ENCODE data around the gene DSE.

Gene DSE

GRCh38 chr6:116351101-116351500, 19.6 kb upstream of the DSE start:
- no peak for TF ChIP-seq CTCF (IDR thresholded peaks at IDR 0.05; ENCODE audit: control insufficient read depth, extremely low read depth, insufficient read depth)
- no peak for DNase-seq (ENCODE audit: low read depth)
- no peak overlapping the region for H3K4me3 ChIP-seq (ENCODE audit: low read depth, low read length)

GRCh38 chr6:116352515-116353471, 18.0 kb upstream of the DSE start:
- DNase-seq (ENCODE audit: low read depth) = no peak
- H3K4me3 ChIP-seq (ENCODE audit: low read depth, low read length) = no peak overlapping the region

GRCh38 chr6:116354236-116354635, 16.5 kb upstream of the DSE start:
- DNase-seq (ENCODE audit: low read depth) = no peak
- no peak overlapping the region for H3K4me3 ChIP-seq (ENCODE audit: low read depth, low read length)
- no peak for TF ChIP-seq CTCF (IDR thresholded peaks at IDR 0.05; ENCODE audit: control insufficient read depth, extremely low read depth, insufficient read depth)

More at GRCh38 chr6:116352515-116353471, 18.0 kb upstream of the DSE start:
- no peak for TF ChIP-seq CTCF (IDR thresholded peaks at IDR 0.05; ENCODE audit: control insufficient read depth, extremely low read depth, insufficient read depth)

- no peak for TF ChIP-seq CTCF (IDR thresholded peaks at IDR 0.05; ENCODE audit: control insufficient read depth, extremely low read depth, insufficient read depth)
- no peak for DNase-seq (ENCODE audit: low read depth)
- no peak overlapping the region for H3K4me3 ChIP-seq (ENCODE audit: low read depth, low read length)
These were observed 15.0 kb upstream of the DSE start for GRCh38 chr6:116355796-116356195.

GRCh38 chr6:116359131-116359530, 11.6 kb upstream of the DSE start:
- no peak for TF ChIP-seq CTCF (IDR thresholded peaks at IDR 0.05; ENCODE audit: control insufficient read depth, extremely low read depth, insufficient read depth)
- no peak overlapping the region for H3K4me3 ChIP-seq (ENCODE audit: low read depth, low read length)
- DNase-seq (ENCODE audit: low read depth) = no peak

GRCh38 chr6:116359835-116360234, 10.9 kb upstream of the DSE start:
- DNase-seq (ENCODE audit: low read depth) = no peak
- no peak for TF ChIP-seq CTCF (IDR thresholded peaks at IDR 0.05; ENCODE audit: control insufficient read depth, extremely low read depth, insufficient read depth)
- no peak overlapping the region for H3K4me3 ChIP-seq (ENCODE audit: low read depth, low read length)
